Measurements from ENCODE around the gene TMEM131. TPM values are rescaled to one million over a fixed set of nuclear protein-coding genes. Genes with fewer than 3 reads are reported as not detected.

Gene TMEM131
- total RNA-seq, 1 donor from 2014 or later: 58.8 TPM

GRCh38 chr2:97931858-97932225, 63.9 kb downstream of the TMEM131 start:
- peak overlapping the region; percentile 40 for H3K27ac Mint-ChIP-seq
- peaks cover 58% of the 10 kb centered on the region for H3K4me1 Mint-ChIP-seq (ENCODE audit: low read depth)
- no peak for TF ChIP-seq CTCF (IDR thresholded peaks at IDR 0.05; ENCODE audit: unreplicated experiment)
- H3K9me3 Mint-ChIP-seq (ENCODE audit: low read depth): peaks cover 4% of the 10 kb centered on the region
- H3K36me3 Mint-ChIP-seq (ENCODE audit: insufficient read depth): peaks cover 3% of the 10 kb centered on the region
- no peak overlapping the region for H3K4me3 Mint-ChIP-seq (ENCODE audit: low read depth)
- no peak for DNase-seq (ENCODE audit: low spot score, unreplicated experiment)
- no peaks in the 10 kb centered on the region for H3K27me3 Mint-ChIP-seq

GRCh38 chr2:97931118-97931857, 64.5 kb downstream of the TMEM131 start:
- Mint-ChIP-seq H3K27me3 (no peaks in the 10 kb centered on the region), H3K9me3 (ENCODE audit: low read depth) (peaks cover 4% of the 10 kb centered on the region), H3K36me3 (ENCODE audit: insufficient read depth) (peaks cover 6% of the 10 kb centered on the region), H3K27ac (peak overlapping the region; percentile 58), H3K4me1 (ENCODE audit: low read depth) (peaks cover 59% of the 10 kb centered on the region), H3K4me3 (ENCODE audit: low read depth) (no peak overlapping the region)
- no peak for DNase-seq (ENCODE audit: low spot score, unreplicated experiment)
- TF ChIP-seq CTCF (IDR thresholded peaks at IDR 0.05; ENCODE audit: unreplicated experiment): no peak

GRCh38 chr2:97928591-97928990, 67.2 kb downstream of the TMEM131 start:
- peaks cover 12% of the 10 kb centered on the region for H3K36me3 Mint-ChIP-seq (ENCODE audit: insufficient read depth)
- DNase-seq (ENCODE audit: low spot score, unreplicated experiment): no peak
- TF ChIP-seq CTCF (IDR thresholded peaks at IDR 0.05; ENCODE audit: unreplicated experiment): no peak
- no peak overlapping the region for H3K27ac Mint-ChIP-seq
- no peaks in the 10 kb centered on the region for H3K27me3 Mint-ChIP-seq
- peaks cover 35% of the 10 kb centered on the region for H3K4me1 Mint-ChIP-seq (ENCODE audit: low read depth)
- no peak overlapping the region for H3K4me3 Mint-ChIP-seq (ENCODE audit: low read depth)
- H3K9me3 Mint-ChIP-seq (ENCODE audit: low read depth): peaks cover 4% of the 10 kb centered on the region

- no peaks in the 10 kb centered on the region for H3K27me3 Mint-ChIP-seq
- DNase-seq (ENCODE audit: low spot score, unreplicated experiment): no peak
- H3K4me1 Mint-ChIP-seq (ENCODE audit: low read depth): peaks cover 24% of the 10 kb centered on the region
- no peak overlapping the region for H3K27ac Mint-ChIP-seq
- peaks cover 13% of the 10 kb centered on the region for H3K36me3 Mint-ChIP-seq (ENCODE audit: insufficient read depth)
- no peak overlapping the region for H3K4me3 Mint-ChIP-seq (ENCODE audit: low read depth)
- H3K9me3 Mint-ChIP-seq (ENCODE audit: low read depth): peaks cover 4% of the 10 kb centered on the region
- TF ChIP-seq CTCF (IDR thresholded peaks at IDR 0.05; ENCODE audit: unreplicated experiment): no peak
Observed at GRCh38 chr2:97926946-97927345, 68.8 kb downstream of the TMEM131 start.

- H3K9me3 Mint-ChIP-seq (ENCODE audit: low read depth): peaks cover 4% of the 10 kb centered on the region
- no peak for TF ChIP-seq CTCF (IDR thresholded peaks at IDR 0.05; ENCODE audit: unreplicated experiment)
- no peak for DNase-seq (ENCODE audit: low spot score, unreplicated experiment)
- peaks cover 4% of the 10 kb centered on the region for H3K4me1 Mint-ChIP-seq (ENCODE audit: low read depth)
- no peaks in the 10 kb centered on the region for H3K27me3 Mint-ChIP-seq
- H3K4me3 Mint-ChIP-seq (ENCODE audit: low read depth): no peak overlapping the region
- H3K36me3 Mint-ChIP-seq (ENCODE audit: insufficient read depth): peaks cover 15% of the 10 kb centered on the region
- H3K27ac Mint-ChIP-seq: no peak overlapping the region
Observed at GRCh38 chr2:97924194-97924593, 71.6 kb downstream of the TMEM131 start.
